Subcutaneous adipose tissue (tissue), 4 donors: ENCODE measurements around the gene MPPED2. TPM values are rescaled to one million over a fixed set of nuclear protein-coding genes. Genes with fewer than 3 reads are reported as not detected.

Experiments
- CTCF ChIP-seq: fragments of 450-650 bp; IDR thresholded peaks from one replicate; pipeline ENCODE4 v1.5.1; 2016; ENCODE audit warnings: low read depth, mild to moderate bottlenecking, control low read depth, antibody characterized with exemption, moderate library complexity
- total RNA-seq, 4 donors: library from RNA; depleted of rRNA; stranded (reverse); fragments of >200 nt; gene quantifications; one replicate each; pipeline ENCODE4 v1.1.0, GENCODE V29; 2016

MPPED2 gene
- total RNA-seq, 4 donors from 2014 or later: 10.5 to 32.4 (median 15.5) TPM

GRCh38 chr11:30446520-30446919 lies 139.6 kb downstream of the MPPED2 start:
- TF ChIP-seq CTCF: no peak

- no peak for TF ChIP-seq CTCF
Measured at GRCh38 chr11:30445056-30445455, 141.1 kb downstream of the MPPED2 start.

- no peak for TF ChIP-seq CTCF
Measured at GRCh38 chr11:30440510-30440909, 145.6 kb downstream of the MPPED2 start.

GRCh38 chr11:30436801-30437200 lies 149.4 kb downstream of the MPPED2 start:
- no peak for TF ChIP-seq CTCF

- TF ChIP-seq CTCF: no peak
Measured at GRCh38 chr11:30435488-30435887, 150.7 kb downstream of the MPPED2 start.

GRCh38 chr11:30434901-30435300 lies 151.3 kb downstream of the MPPED2 start:
- no peak for TF ChIP-seq CTCF

- TF ChIP-seq CTCF: no peak
Measured at GRCh38 chr11:30433831-30434230, 152.3 kb downstream of the MPPED2 start.
